ENCODE measurements around the gene EOMES.

Gene EOMES

DNA sequence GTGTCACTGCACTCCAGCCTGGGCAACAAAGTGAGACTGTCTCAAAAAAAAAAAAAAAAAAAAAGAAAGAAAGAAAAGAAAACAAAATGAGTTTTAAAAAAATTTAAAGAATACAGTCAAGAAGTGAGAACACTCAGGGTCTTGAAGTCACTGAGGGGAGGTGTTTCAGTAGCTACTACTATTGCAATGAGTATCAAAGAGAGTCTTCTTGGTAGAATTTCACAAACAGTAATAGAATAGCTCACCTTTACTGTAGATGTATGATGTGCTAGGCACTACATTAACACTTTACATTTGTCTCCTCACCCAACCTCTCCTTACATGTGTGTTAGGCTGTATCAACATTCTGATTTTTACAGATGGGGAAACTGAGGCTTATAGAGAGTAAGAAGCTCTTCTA is 43.9 kb downstream of the EOMES start:
- no peak for DNase-seq

DNA sequence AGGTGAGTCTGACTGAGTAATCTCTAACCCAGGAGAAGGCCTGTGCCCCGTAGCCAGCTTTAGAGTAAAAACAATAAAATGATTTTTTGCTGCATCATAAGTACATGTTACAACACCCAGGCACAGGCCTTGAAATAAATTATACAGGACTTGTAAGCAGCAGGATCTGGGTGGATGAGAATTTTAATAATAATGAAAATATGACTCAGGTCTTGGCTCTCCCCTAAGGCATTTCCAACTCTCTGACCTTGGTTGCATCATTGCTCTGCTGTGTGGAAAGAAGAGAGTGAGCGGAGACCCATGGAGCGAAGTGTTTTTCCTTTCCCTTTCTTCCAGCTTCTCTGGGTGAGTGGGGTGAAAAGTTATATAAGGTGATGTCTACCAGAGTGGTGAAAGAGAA is 44.6 kb downstream of the EOMES start:
- no peak for DNase-seq

GRCh38 chr3:27675287-27675686 is 46.8 kb downstream of the EOMES start:
- no peak for DNase-seq

- no peak for DNase-seq
Measured at GRCh38 chr3:27673701-27674100, 48.4 kb downstream of the EOMES start.

GRCh38 chr3:27671101-27671500 is 51.0 kb downstream of the EOMES start:
- DNase-seq = no peak

DNA sequence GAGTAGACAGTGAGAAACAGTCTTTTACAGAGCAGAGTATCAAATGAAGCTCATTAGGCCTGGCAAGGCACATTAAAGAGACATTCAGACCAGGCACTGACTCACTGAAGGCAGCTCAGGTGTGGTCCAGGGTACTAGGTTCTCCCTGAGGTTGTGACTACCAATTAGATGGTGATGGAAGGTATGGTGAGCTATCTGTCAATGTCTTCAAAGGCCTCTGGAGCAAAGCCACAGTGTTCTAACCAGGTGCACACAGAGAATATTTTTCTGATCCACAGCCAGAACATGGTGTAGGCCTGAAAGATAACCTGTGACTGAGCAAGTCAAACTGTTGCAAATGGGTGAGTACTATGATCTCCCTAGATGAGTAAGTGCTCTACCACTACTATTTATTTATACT is 51.5 kb downstream of the EOMES start:
- no peak for DNase-seq

- no peak for DNase-seq
Measured at GRCh38 chr3:27669591-27669990, 52.5 kb downstream of the EOMES start.

DNA sequence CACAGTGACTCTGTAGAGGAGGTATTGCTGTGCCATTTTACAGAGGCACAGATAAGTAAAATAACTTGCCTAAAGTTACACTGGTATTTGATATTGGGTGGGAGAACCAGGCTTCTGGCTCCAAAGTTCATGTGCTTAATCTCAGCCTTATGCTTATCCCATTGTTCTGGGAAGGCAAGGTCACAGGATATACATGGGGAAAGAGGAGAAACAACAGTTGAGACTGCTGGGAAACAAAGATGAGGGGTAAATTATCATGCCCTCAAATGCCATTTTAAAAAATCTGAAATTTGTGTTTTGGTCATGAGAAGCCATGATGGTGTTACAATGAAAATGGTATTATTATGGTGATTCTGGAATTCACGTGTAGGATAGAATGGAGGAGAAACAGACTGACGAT is 54.4 kb downstream of the EOMES start:
- DNase-seq = no peak

DNA sequence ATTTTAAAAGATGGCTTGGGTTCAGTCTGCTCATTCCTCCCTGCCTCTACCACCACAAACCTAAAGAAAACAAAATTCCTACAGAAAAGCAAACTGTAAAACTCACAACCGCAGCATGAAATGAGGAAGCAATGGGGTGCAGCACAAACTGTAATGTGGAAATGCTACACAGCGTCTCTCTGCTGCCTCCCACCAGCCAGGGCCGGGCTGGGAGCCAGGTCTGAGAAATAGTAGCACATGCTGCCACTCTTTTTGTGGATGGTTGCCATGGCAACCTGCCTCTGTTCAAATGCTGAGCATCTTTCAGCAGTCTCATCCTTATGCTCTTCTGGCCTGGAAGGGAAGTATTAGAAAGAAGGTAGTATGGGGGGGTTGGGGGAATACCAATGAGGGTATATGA is 55.4 kb downstream of the EOMES start:
- peak; percentile 14 for DNase-seq

GRCh38 chr3:27666272-27666671 is 55.9 kb downstream of the EOMES start:
- DNase-seq = no peak

All from CD4-positive, alpha-beta T cell treated with Interleukin-17A for 1 hour (primary cell).